Measurements from ENCODE around the gene MAN1A2. TPM values are rescaled to one million over a fixed set of nuclear protein-coding genes. Genes with fewer than 3 reads are reported as not detected.

MAN1A2 gene
- total RNA-seq, 4 donors from 2014 or later = 55.0 to 84.2 (median 79.8) TPM

DNA sequence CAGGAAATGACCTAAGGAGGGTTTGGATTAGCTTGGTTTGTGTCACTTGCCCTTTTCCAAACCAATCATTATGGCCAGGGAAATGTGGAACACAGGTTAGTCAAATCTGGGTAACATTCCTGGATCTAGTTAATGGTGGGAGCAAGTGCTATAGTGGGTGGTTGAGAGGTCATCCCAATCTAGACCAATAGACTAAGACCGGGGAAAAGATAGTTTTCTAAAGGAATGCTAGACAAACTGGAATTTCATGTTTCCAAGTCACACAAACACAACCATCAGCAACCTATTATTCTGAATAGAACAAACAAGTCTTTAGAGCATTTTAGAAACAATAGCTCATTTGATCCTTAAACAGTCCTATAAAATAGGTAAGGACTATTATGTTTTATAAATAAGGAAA, 4.3 kb upstream of the MAN1A2 start:
- no peaks in the 10 kb centered on the region for H3K9me3 ChIP-seq
- intact Hi-C loops (cut with DNase I) = no loop called here
- H3K4me3 ChIP-seq (replicated peaks in 1 of 3) = no peak overlapping the region
- TF ChIP-seq POLR2A (IDR thresholded peaks at IDR 0.05) = no peak
- TF ChIP-seq, protein P1, sequence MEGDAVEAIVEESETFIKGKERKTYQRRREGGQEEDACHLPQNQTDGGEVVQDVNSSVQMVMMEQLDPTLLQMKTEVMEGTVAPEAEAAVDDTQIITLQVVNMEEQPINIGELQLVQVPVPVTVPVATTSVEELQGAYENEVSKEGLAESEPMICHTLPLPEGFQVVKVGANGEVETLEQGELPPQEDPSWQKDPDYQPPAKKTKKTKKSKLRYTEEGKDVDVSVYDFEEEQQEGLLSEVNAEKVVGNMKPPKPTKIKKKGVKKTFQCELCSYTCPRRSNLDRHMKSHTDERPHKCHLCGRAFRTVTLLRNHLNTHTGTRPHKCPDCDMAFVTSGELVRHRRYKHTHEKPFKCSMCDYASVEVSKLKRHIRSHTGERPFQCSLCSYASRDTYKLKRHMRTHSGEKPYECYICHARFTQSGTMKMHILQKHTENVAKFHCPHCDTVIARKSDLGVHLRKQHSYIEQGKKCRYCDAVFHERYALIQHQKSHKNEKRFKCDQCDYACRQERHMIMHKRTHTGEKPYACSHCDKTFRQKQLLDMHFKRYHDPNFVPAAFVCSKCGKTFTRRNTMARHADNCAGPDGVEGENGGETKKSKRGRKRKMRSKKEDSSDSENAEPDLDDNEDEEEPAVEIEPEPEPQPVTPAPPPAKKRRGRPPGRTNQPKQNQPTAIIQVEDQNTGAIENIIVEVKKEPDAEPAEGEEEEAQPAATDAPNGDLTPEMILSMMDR (IDR thresholded peaks at IDR 0.05) = no peak
- no peak overlapping the region for H3K27ac ChIP-seq
- H3K27me3 ChIP-seq = no peaks in the 10 kb centered on the region
- DNase-seq = no peak
- peaks cover 8 to 24% of the 10 kb centered on the region in 2 donors for H3K4me1 ChIP-seq
- WGBS, 2 donors = 19 to 75% methylated on average over 1 of the region's 1 CpG
- H3K36me3 ChIP-seq = no peaks in the 10 kb centered on the region

DNA sequence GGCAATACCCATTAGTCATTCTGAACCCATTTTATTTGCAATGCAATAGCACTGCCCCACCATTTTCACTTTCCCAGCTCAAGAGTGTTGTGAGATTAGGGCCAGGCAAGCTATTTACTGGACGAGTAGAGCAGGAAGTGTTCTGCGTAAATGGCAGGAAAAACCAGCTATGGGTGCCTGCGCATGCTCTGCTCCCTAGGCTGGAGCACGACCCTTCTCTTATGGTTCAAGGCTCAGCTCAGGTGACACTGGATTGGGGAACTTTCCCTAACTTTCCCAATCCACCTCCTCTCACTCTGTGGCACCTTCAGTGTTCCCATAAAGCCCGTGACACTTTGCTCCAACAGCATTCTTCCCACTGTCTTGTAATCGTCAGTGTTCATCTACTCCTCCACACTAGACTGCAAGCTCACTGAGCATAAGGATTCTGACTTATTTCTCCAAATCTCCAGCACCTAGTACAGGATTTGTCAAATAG, 3.6 kb upstream of the MAN1A2 start:
- TF ChIP-seq, protein P1 (IDR thresholded peaks at IDR 0.05) = no peak
- no peak for TF ChIP-seq POLR2A (IDR thresholded peaks at IDR 0.05)
- Histone ChIP-seq H3K9me3 (no peaks in the 10 kb centered on the region), H3K36me3 (no peaks in the 10 kb centered on the region), H3K27ac (no peak overlapping the region), H3K4me1 (peaks cover 8 to 24% of the 10 kb centered on the region in 2 donors), H3K4me3 (replicated peaks in 1 of 3) (no peak overlapping the region), H3K27me3 (no peaks in the 10 kb centered on the region)
- DNase-seq = no peak
- intact Hi-C loops (cut with DNase I) = no loop called here
- 72% methylated on average over 6 of the region's 6 CpGs for WGBS, 2 donors

DNA sequence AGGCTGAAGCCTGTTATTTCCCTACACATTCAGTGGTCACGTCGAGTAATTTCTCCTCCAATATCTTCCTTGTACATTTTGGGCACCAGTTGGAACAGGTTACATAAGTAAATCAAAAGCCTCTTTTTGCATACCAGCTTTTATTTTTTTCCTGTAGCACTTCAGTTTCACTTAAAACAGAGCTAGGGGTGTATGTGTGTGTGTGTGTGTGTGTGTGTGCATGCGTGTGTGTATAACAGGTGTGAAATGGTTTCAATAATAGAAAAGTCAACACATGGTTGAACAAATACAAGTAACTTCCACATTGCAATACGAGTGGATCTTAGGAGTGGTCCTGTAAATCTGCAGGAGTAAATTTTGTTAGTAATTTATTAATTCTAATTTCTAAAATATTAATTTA, 3.0 kb upstream of the MAN1A2 start:
- no peaks in the 10 kb centered on the region for H3K36me3 ChIP-seq
- H3K4me1 ChIP-seq = peaks cover 8 to 24% of the 10 kb centered on the region in 2 donors
- DNase-seq = no peak
- intact Hi-C loops (cut with DNase I) = no loop called here
- no peak overlapping the region for H3K4me3 ChIP-seq (replicated peaks in 1 of 3)
- 76 to 82% methylated on average over 4 of the region's 4 CpGs for WGBS, 2 donors
- H3K9me3 ChIP-seq = no peaks in the 10 kb centered on the region
- H3K27ac ChIP-seq = no peak overlapping the region
- no peak for TF ChIP-seq POLR2A (IDR thresholded peaks at IDR 0.05)
- TF ChIP-seq, protein P1 (IDR thresholded peaks at IDR 0.05) = peak in 1 of 6 experiments; percentile 4
- H3K27me3 ChIP-seq = no peaks in the 10 kb centered on the region

DNA sequence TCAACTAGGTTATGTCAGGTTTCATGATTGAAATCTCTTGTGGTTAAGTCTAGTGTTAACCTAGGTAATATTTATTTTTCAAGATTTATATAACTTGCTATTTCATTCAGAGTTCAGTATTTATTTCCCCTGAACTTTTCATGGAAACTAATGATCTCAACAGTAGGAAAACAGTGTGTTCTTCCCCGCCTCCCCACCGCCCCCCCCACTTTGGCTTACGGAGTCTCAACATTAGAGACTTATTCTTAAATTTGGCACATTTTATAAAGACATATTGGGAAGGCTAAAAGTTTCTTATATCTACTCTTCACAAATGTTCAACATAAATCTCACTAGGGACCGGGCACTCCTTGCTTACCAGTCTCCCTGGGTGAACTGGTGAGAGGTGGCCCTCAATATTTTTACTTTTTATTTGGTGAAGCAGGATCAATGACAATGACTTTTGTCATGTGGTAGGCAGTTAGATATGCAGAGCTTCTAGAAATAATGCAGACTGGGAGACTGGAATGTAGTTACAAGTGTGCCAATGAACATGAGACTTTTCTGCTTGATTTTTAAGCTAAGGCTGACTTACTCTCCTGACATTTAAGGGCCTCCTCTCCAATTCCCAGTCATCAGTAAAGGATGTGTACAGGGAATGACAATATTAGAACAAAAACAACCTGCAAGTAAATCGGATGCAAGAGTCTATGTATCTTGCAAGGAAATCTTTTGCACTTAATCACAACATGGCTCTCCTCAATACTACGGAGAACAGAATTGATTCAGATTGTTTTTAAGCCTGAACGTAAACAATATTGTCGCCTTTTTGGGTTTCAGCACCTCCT, 1.7 kb upstream of the MAN1A2 start:
- H3K4me3 ChIP-seq (replicated peaks in 1 of 3) = peak overlapping the region in 1 of 3 donors; percentile 73
- H3K4me1 ChIP-seq = peaks cover 18 to 32% of the 10 kb centered on the region in 2 donors
- no peaks in the 10 kb centered on the region for H3K9me3 ChIP-seq
- no peaks in the 10 kb centered on the region for H3K36me3 ChIP-seq
- 37 to 43% methylated on average over 8 of the region's 8 CpGs for WGBS, 2 donors
- DNase-seq = peak; percentile 14 to 15
- H3K27ac ChIP-seq = peak overlapping the region; percentile 95 to 97 (median 96)
- TF ChIP-seq, protein P1 (IDR thresholded peaks at IDR 0.05) = no peak
- TF ChIP-seq POLR2A (IDR thresholded peaks at IDR 0.05) = no peak
- H3K27me3 ChIP-seq = no peaks in the 10 kb centered on the region
- intact Hi-C loops (cut with DNase I) = no loop called here
